Suppressor macrophage (primary cell): Measurements from ENCODE around the gene FRRS1L.
"Not testable (repeated sequence)": the region's sequence is repeated elsewhere in the genome, so short reads cannot be mapped to it uniquely, and the experiment has no call there.

Source experiments
- DNase-seq, 4 experiments: peaks; one replicate each; pipeline ENCODE4 v3.0.0-alpha.2; 2020 to 2022

Gene FRRS1L

GRCh38 chr9:109129470-109130197 lies 37.4 kb downstream of the FRRS1L start:
- DNase-seq: no peak

- not testable (repeated sequence) for DNase-seq
Measured at GRCh38 chr9:109126671-109127070, 40.4 kb downstream of the FRRS1L start.

- DNase-seq: no peak
Measured at GRCh38 chr9:109124121-109124520, 42.9 kb downstream of the FRRS1L start.

- DNase-seq: peak in 3 of 4 experiments; percentile 25 to 46 (median 43)
Measured at GRCh38 chr9:109122726-109123621, 44.1 kb downstream of the FRRS1L start.

GRCh38 chr9:109121232-109121796 lies 45.7 kb downstream of the FRRS1L start:
- DNase-seq: no peak

GRCh38 chr9:109120204-109120789 lies 46.8 kb downstream of the FRRS1L start:
- no peak for DNase-seq

- peak; percentile 97 to 99 (median 98) for DNase-seq
Measured at GRCh38 chr9:109119439-109120203, 47.4 kb downstream of the FRRS1L start, which contains the start of gene TMEM245. Gene TMEM245, minus strand, starts transcription at chr9:109119947. Its CDS starts 34 bp downstream, at chr9:109119913.

GRCh38 chr9:109118808-109119438 lies 48.1 kb downstream of the FRRS1L start:
- peak in 3 of 4 experiments; percentile 6 to 14 (median 7) for DNase-seq

GRCh38 chr9:109117856-109118807 lies 48.9 kb downstream of the FRRS1L start:
- peak in 3 of 4 experiments; percentile 4 to 31 (median 6) for DNase-seq

- DNase-seq: no peak
Measured at GRCh38 chr9:109115931-109116526, 51.0 kb downstream of the FRRS1L start.

GRCh38 chr9:109114670-109115069 lies 52.4 kb downstream of the FRRS1L start:
- DNase-seq: no peak

- no peak for DNase-seq
Measured at GRCh38 chr9:109113892-109114609, 53.0 kb downstream of the FRRS1L start.

- no peak for DNase-seq
Measured at GRCh38 chr9:109113254-109113653, 53.8 kb downstream of the FRRS1L start.

- peak in 2 of 4 experiments; percentile 3 to 9 for DNase-seq
Measured at GRCh38 chr9:109110329-109111021, 56.6 kb downstream of the FRRS1L start.

- no peak for DNase-seq
Measured at GRCh38 chr9:109109967-109110328, 57.1 kb downstream of the FRRS1L start.

- DNase-seq: peak in 2 of 4 experiments; percentile 43 to 45
Measured at GRCh38 chr9:109108318-109108717, 58.7 kb downstream of the FRRS1L start.

GRCh38 chr9:109107402-109108240 lies 59.4 kb downstream of the FRRS1L start:
- no peak for DNase-seq
